Measurements from ENCODE around the gene ZNF579. TPM values are rescaled to one million over a fixed set of nuclear protein-coding genes. Genes with fewer than 3 reads are reported as not detected.

Gene ZNF579
- total RNA-seq, 1 experiment from 2014 or later: 49.0 TPM

DNA sequence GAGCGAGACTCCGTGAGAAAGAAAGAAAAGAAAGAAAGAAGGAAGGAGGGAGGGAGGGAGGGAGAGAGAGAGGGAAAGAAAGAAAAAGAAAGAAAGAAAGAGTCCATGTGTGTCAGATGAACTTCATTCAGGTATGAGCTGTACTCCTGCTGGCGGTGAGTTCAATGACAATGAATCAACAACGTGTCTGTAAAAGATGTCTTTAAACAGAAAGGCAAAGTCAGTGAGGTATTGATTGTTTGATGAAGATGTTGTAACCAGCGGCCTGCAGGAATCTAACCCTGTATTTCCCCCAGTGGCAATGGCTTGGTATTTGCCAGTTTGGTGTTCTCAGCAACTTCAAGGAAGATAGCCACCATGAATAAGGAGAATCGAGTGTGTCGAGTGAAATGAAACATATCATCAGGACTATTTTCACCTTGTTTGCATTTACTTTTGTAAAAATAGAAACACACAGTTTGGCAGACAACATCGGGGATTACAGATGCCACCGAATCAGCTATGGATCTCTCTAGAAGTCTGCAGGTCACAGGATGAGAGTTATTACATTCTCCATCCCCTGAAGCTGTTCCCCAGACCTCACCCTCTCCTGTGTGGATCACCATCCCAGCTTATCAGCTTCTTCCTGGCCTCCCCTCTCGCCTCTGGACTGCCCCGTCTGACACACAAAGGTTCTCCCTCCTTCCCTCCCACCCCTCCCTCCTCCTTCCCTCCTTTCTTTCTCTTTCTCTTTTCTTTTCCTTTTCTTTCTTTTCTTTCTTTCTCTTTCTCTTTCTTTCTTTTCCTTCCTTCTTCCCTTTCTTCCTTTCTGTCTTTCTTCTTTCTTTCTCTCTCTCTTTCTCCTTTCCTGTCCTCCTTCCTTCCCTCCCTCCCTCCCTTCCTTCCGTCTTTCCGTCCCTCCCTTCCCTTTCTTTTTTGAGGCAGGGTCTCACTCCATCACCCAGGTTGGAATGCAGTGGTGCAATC lies 27.1 kb downstream of the ZNF579 start:
- TF ChIP-seq, protein P1, sequence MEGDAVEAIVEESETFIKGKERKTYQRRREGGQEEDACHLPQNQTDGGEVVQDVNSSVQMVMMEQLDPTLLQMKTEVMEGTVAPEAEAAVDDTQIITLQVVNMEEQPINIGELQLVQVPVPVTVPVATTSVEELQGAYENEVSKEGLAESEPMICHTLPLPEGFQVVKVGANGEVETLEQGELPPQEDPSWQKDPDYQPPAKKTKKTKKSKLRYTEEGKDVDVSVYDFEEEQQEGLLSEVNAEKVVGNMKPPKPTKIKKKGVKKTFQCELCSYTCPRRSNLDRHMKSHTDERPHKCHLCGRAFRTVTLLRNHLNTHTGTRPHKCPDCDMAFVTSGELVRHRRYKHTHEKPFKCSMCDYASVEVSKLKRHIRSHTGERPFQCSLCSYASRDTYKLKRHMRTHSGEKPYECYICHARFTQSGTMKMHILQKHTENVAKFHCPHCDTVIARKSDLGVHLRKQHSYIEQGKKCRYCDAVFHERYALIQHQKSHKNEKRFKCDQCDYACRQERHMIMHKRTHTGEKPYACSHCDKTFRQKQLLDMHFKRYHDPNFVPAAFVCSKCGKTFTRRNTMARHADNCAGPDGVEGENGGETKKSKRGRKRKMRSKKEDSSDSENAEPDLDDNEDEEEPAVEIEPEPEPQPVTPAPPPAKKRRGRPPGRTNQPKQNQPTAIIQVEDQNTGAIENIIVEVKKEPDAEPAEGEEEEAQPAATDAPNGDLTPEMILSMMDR (conservative IDR thresholded peaks at IDR 0.05): no peak
- TF ChIP-seq EZH2 (IDR thresholded peaks at IDR 0.05; ENCODE audit: low read depth): no peak
- Histone ChIP-seq H4K20me1 (ENCODE audit: insufficient read depth) (no peaks in the 10 kb centered on the region), H3K36me3 (ENCODE audit: low read depth) (no peaks in the 10 kb centered on the region), H3K27ac (no peak overlapping the region), H3F3A (ENCODE audit: insufficient read depth, low read depth) (peaks cover 44% of the 10 kb centered on the region), H3K4me3 (no peak overlapping the region), H3K4me2 (no peak overlapping the region), H3K27me3 (ENCODE audit: insufficient read depth, low read depth) (no peaks in the 10 kb centered on the region), H3K79me2 (ENCODE audit: low read depth) (no peaks in the 10 kb centered on the region), H3K9me2 (ENCODE audit: insufficient read depth) (no peaks in the 10 kb centered on the region), H3K4me1 (replicated peaks; ENCODE audit: insufficient read depth) (peaks cover 26% of the 10 kb centered on the region), H2AFZ (no peak overlapping the region), H3K9me3 (ENCODE audit: insufficient read depth, low read depth) (no peaks in the 10 kb centered on the region)
- POLR2A ChIA-PET (ENCODE audit: unreplicated experiment): no interaction called here
- no TSS peak for BruUV-seq (replicated peaks)
- DNase-seq: no peak
- intact Hi-C loops (cut with micrococcal nuclease; ENCODE audit: unreplicated experiment): no loop called here
- CTCF ChIA-PET: interaction anchor here (0.5 to 0.7 kb wide), 3 partner anchors 41 to 1123 kb away, joined by 3 to 9 read pairs (median 4); no protein-coding TSS in a partner anchor

DNA sequence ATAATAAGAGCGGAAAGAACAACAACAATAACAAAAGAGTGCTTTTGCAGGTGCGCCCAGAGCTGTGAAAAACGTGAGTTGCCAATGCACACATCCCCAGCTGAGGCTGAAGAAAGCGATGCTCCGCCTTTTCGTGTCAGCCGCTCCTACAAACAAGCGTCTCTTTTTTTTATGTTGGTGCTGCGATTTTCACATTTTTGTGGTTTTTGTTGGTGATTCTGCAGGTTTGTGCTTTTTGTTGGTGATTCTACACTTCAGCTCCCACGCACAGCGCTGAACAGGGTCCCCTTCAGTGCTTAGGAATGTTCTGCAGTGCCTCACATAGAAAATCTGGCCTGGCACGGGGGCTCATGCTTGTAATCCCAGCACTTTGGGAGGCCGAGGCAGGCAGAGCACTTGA lies 28.0 kb downstream of the ZNF579 start:
- no peaks in the 10 kb centered on the region for H3K9me2 ChIP-seq (ENCODE audit: insufficient read depth)
- H2AFZ ChIP-seq: no peak overlapping the region
- H3K79me2 ChIP-seq (ENCODE audit: low read depth): no peaks in the 10 kb centered on the region
- H3F3A ChIP-seq (ENCODE audit: insufficient read depth, low read depth): peaks cover 48% of the 10 kb centered on the region
- BruUV-seq (replicated peaks): no TSS peak
- H3K4me1 ChIP-seq (replicated peaks; ENCODE audit: insufficient read depth): peaks cover 34% of the 10 kb centered on the region
- H4K20me1 ChIP-seq (ENCODE audit: insufficient read depth): no peaks in the 10 kb centered on the region
- H3K27ac ChIP-seq: no peak overlapping the region
- ChIA-PET CTCF (interaction anchor here (0.6 to 0.7 kb wide), 2 partner anchors 30 to 40 kb away, joined by 7 to 9 read pairs; no protein-coding TSS in a partner anchor), POLR2A (ENCODE audit: unreplicated experiment) (interaction anchor here (0.6 to 0.8 kb wide), 3 partner anchors 44 to 406 kb away, joined by 3 to 15 read pairs (median 7); partner anchors contain the start of gene KMT5C)
- no peaks in the 10 kb centered on the region for H3K9me3 ChIP-seq (ENCODE audit: insufficient read depth, low read depth)
- TF ChIP-seq EZH2 (IDR thresholded peaks at IDR 0.05; ENCODE audit: low read depth): no peak
- TF ChIP-seq, protein P1 (conservative IDR thresholded peaks at IDR 0.05): no peak
- H3K4me3 ChIP-seq: no peak overlapping the region
- DNase-seq: peak in 1 of 2 experiments; percentile 44
- intact Hi-C loops (cut with micrococcal nuclease; ENCODE audit: unreplicated experiment): no loop called here
- H3K4me2 ChIP-seq: no peak overlapping the region
- no peaks in the 10 kb centered on the region for H3K36me3 ChIP-seq (ENCODE audit: low read depth)
- no peaks in the 10 kb centered on the region for H3K27me3 ChIP-seq (ENCODE audit: insufficient read depth, low read depth)

DNA sequence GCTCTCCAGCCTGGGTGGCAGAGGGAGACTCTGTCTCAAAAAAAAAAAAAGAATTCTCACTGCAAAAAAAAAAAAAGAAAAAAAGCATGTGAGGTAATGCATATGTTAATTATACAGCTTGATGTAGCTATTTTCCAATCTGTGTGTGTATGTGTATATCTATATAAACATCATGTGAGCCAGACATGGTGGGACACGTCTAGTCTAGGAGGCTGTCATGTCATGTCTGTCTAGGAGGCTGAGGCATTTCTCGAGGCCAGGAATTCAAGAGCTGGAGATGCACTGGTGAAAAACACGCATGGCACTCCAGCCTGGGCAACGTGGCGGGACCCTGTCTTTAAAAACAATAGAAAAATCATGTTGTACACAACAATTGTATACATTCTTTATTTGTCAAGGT lies 28.4 kb downstream of the ZNF579 start:
- Histone ChIP-seq H3K79me2 (ENCODE audit: low read depth) (no peaks in the 10 kb centered on the region), H2AFZ (no peak overlapping the region), H3K9me3 (ENCODE audit: insufficient read depth, low read depth) (no peaks in the 10 kb centered on the region), H3K36me3 (ENCODE audit: low read depth) (no peaks in the 10 kb centered on the region), H3K4me2 (no peak overlapping the region), H3K4me3 (no peak overlapping the region), H4K20me1 (ENCODE audit: insufficient read depth) (no peaks in the 10 kb centered on the region), H3K9me2 (ENCODE audit: insufficient read depth) (no peaks in the 10 kb centered on the region), H3K27me3 (ENCODE audit: insufficient read depth, low read depth) (no peaks in the 10 kb centered on the region), H3K27ac (no peak overlapping the region), H3F3A (ENCODE audit: insufficient read depth, low read depth) (peaks cover 52% of the 10 kb centered on the region), H3K4me1 (replicated peaks; ENCODE audit: insufficient read depth) (peaks cover 38% of the 10 kb centered on the region)
- DNase-seq: no peak
- CTCF ChIA-PET: interaction anchor here (0.7 kb wide), 1 partner anchor 31 kb away, joined by 7 read pairs; no protein-coding TSS in a partner anchor
- POLR2A ChIA-PET (ENCODE audit: unreplicated experiment): interaction anchor here (0.5 to 0.8 kb wide), 4 partner anchors 45 to 406 kb away, joined by 3 to 15 read pairs (median 5); partner anchors contain the start of genes KMT5C and NAT14
- BruUV-seq (replicated peaks): no TSS peak
- intact Hi-C loops (cut with micrococcal nuclease; ENCODE audit: unreplicated experiment): no loop called here
- TF ChIP-seq, protein P1 (conservative IDR thresholded peaks at IDR 0.05): no peak
- TF ChIP-seq EZH2 (IDR thresholded peaks at IDR 0.05; ENCODE audit: low read depth): no peak

Measured in PC-9 (cell line).